ENCODE data around the gene HRC. TPM values are rescaled to one million over a fixed set of nuclear protein-coding genes. Genes with fewer than 3 reads are reported as not detected.

The HRC gene, protein sequence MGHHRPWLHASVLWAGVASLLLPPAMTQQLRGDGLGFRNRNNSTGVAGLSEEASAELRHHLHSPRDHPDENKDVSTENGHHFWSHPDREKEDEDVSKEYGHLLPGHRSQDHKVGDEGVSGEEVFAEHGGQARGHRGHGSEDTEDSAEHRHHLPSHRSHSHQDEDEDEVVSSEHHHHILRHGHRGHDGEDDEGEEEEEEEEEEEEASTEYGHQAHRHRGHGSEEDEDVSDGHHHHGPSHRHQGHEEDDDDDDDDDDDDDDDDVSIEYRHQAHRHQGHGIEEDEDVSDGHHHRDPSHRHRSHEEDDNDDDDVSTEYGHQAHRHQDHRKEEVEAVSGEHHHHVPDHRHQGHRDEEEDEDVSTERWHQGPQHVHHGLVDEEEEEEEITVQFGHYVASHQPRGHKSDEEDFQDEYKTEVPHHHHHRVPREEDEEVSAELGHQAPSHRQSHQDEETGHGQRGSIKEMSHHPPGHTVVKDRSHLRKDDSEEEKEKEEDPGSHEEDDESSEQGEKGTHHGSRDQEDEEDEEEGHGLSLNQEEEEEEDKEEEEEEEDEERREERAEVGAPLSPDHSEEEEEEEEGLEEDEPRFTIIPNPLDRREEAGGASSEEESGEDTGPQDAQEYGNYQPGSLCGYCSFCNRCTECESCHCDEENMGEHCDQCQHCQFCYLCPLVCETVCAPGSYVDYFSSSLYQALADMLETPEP
- 5.2 TPM for total RNA-seq
- 3.8 TPM for polyA plus RNA-seq

DNA sequence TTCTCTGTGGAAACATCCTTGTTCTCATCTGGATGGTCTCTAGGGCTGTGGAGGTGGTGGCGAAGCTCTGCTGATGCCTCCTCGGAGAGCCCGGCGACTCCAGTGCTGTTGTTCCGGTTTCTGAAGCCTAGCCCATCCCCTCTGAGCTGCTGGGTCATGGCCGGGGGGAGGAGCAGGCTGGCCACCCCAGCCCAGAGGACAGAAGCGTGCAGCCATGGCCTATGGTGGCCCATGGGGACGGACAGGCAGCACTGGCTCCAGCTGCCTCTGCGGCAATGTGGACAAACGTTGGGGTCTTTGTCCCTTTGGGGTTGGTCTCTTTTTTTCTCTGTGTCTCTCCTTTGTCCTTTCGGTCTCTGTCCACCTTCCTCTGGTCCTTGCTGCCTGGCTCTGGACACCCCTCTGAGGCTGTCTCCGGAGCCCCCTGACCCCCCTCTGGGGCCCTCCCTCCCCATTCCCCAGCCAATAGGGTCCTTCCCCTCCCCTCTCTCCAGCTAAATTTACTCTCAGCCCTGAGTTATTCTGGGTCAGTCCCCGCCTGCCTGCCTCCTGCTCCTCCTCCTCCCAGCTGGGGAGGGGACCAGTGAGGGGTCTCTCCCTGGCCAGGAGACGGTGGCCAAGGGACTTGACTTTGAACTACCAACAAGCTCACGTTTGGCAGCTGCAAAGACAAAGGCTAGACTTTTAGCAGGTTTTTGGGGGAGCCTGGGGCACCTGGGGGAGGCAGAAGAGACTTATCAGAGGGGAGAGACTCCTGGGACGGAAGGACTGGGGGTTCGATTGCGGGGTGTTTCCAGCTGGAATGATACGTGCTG, at the start of gene HRC:
Gene HRC, minus strand, starts transcription at position 392 of the 815 bp plus-strand sequence. Its CDS starts 159 bp downstream, at position 233.
- H3K27ac ChIP-seq (ENCODE audit: low read depth): no peak within 1 kb of the TSS
- WGBS: 46% methylated on average over 19 of the region's 19 CpGs
- no peaks in the 10 kb centered on the region for H3K36me3 ChIP-seq (ENCODE audit: insufficient read depth)
- DNase-seq (ENCODE audit: extremely low spot score): no peak
- no peaks in the 10 kb centered on the region for H3K4me1 ChIP-seq (ENCODE audit: insufficient read depth)
- no peak within 1 kb of the TSS for H3K4me3 ChIP-seq (ENCODE audit: low read depth, low read length)

GRCh38 chr19:49201042-49201441, 45.8 kb upstream of the HRC start:
- no peak for DNase-seq (ENCODE audit: extremely low spot score)
- Histone ChIP-seq H3K4me3 (ENCODE audit: low read depth, low read length) (no peak overlapping the region), H3K36me3 (ENCODE audit: insufficient read depth) (no peaks in the 10 kb centered on the region), H3K4me1 (ENCODE audit: insufficient read depth) (no peaks in the 10 kb centered on the region), H3K27ac (ENCODE audit: low read depth) (no peak overlapping the region)
- 85% methylated on average over 7 of the region's 7 CpGs for WGBS

- 91% methylated on average over 29 of the region's 29 CpGs for WGBS
- no peak overlapping the region for H3K4me3 ChIP-seq (ENCODE audit: low read depth, low read length)
- no peaks in the 10 kb centered on the region for H3K4me1 ChIP-seq (ENCODE audit: insufficient read depth)
- no peak for DNase-seq (ENCODE audit: extremely low spot score)
- H3K27ac ChIP-seq (ENCODE audit: low read depth): no peak overlapping the region
- H3K36me3 ChIP-seq (ENCODE audit: insufficient read depth): no peaks in the 10 kb centered on the region
These were observed 45.2 kb upstream of the HRC start for GRCh38 chr19:49200238-49200862.

- no peaks in the 10 kb centered on the region for H3K4me1 ChIP-seq (ENCODE audit: insufficient read depth)
- DNase-seq (ENCODE audit: extremely low spot score): no peak
- no peaks in the 10 kb centered on the region for H3K36me3 ChIP-seq (ENCODE audit: insufficient read depth)
- H3K27ac ChIP-seq (ENCODE audit: low read depth): no peak overlapping the region
- WGBS: 59% methylated on average over 40 of the region's 40 CpGs
- no peak overlapping the region for H3K4me3 ChIP-seq (ENCODE audit: low read depth, low read length)
These were observed 41.5 kb upstream of the HRC start for GRCh38 chr19:49196527-49197240.

- WGBS: 88% methylated on average over 4 of the region's 4 CpGs
- DNase-seq (ENCODE audit: extremely low spot score): no peak
- Histone ChIP-seq H3K36me3 (ENCODE audit: insufficient read depth) (peaks cover 2% of the 10 kb centered on the region), H3K4me3 (ENCODE audit: low read depth, low read length) (no peak overlapping the region), H3K27ac (ENCODE audit: low read depth) (no peak overlapping the region), H3K4me1 (ENCODE audit: insufficient read depth) (no peaks in the 10 kb centered on the region)
These were observed 39.2 kb upstream of the HRC start for GRCh38 chr19:49194408-49194807.

DNA sequence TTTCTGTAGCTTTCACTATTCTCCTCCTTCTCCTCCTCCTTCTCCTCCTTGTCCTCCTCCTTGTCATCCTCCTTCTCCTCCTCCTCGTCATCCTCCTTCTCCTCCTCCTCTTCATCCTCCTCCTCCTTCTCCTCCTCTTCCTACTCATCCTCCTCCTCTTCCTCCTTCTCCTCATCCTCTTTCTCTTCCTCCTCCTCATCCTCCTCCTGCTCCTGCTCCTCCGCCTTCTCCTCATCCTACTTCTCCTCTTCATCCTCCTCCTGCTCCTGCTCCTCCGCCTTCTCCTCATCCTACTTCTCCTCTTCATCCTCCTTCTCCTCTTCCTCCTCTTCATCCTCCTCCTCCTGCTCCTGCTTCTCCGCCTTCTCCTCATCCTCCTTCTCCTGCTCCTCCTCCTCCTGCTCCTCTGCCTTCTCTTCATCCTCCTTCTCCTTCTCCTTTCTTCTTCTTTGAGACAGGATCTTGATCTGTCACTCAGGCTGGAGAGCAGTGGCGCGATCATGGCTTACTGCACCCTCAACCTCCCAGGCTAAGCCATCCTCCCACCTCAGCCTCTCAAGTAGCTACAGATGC, 38.7 kb upstream of the HRC start:
- Histone ChIP-seq H3K27ac (ENCODE audit: low read depth) (no peak overlapping the region), H3K4me3 (ENCODE audit: low read depth, low read length) (no peak overlapping the region), H3K36me3 (ENCODE audit: insufficient read depth) (peaks cover 2% of the 10 kb centered on the region), H3K4me1 (ENCODE audit: insufficient read depth) (no peaks in the 10 kb centered on the region)
- 96% methylated on average over 6 of the region's 6 CpGs for WGBS
- DNase-seq (ENCODE audit: extremely low spot score): no peak

DNA sequence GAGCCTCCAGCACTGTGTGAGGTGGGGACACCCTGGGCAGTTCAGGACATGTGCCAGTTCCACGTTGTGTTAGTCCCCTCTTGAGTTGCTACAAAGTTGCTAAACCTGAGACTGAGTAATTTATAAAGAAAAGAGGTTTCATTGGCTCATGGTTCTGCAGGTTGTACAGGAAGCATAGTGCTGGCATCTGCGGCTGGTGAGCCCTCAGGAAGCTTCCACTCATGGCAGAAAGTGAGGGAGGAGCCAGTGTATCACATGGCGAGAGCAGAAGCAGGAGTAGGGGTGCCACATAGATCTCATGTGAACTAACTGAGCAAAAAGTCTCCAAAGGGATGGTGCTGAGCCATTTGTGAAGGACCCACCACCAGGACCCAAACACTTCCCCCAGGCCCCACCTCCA, 35.6 kb upstream of the HRC start:
- no peaks in the 10 kb centered on the region for H3K4me1 ChIP-seq (ENCODE audit: insufficient read depth)
- peaks cover 2% of the 10 kb centered on the region for H3K36me3 ChIP-seq (ENCODE audit: insufficient read depth)
- H3K27ac ChIP-seq (ENCODE audit: low read depth): no peak overlapping the region
- no peak for DNase-seq (ENCODE audit: extremely low spot score)
- no peak overlapping the region for H3K4me3 ChIP-seq (ENCODE audit: low read depth, low read length)
- WGBS: 94% methylated on average over 3 of the region's 3 CpGs

DNA sequence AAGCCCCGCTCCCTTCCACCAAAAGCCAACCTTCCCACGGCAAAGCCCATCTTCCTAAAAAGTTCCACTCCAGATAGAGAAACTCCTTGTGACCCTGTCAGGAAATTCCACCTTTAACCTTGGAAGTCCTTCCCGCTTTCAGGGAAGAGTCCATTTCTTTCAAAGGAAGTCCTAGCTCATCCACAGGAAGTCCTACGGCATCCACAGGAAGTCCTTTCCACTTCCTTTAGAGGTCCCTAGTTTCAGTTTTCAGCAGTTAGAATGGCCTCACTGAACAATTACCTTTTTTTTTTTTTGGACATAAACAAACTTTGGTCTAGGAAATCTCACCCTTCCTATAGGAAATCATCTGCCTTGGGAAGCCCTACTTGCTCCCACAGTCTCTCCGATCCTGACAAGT, 34.1 kb upstream of the HRC start:
- Histone ChIP-seq H3K27ac (ENCODE audit: low read depth) (no peak overlapping the region), H3K4me1 (ENCODE audit: insufficient read depth) (no peaks in the 10 kb centered on the region), H3K4me3 (ENCODE audit: low read depth, low read length) (no peak overlapping the region), H3K36me3 (ENCODE audit: insufficient read depth) (peaks cover 2% of the 10 kb centered on the region)
- 81% methylated on average over 5 of the region's 5 CpGs for WGBS
- DNase-seq (ENCODE audit: extremely low spot score): no peak

GRCh38 chr19:49188626-49189200, 33.5 kb upstream of the HRC start:
- DNase-seq (ENCODE audit: extremely low spot score): no peak
- Histone ChIP-seq H3K4me1 (ENCODE audit: insufficient read depth) (no peaks in the 10 kb centered on the region), H3K4me3 (ENCODE audit: low read depth, low read length) (no peak overlapping the region), H3K36me3 (ENCODE audit: insufficient read depth) (peaks cover 2% of the 10 kb centered on the region), H3K27ac (ENCODE audit: low read depth) (no peak overlapping the region)
- 84% methylated on average over 21 of the region's 21 CpGs for WGBS

GRCh38 chr19:49186108-49186507, 30.9 kb upstream of the HRC start:
- DNase-seq (ENCODE audit: extremely low spot score): no peak
- H3K4me3 ChIP-seq (ENCODE audit: low read depth, low read length): no peak overlapping the region
- no peaks in the 10 kb centered on the region for H3K4me1 ChIP-seq (ENCODE audit: insufficient read depth)
- 71% methylated on average over 5 of the region's 5 CpGs for WGBS
- H3K27ac ChIP-seq (ENCODE audit: low read depth): no peak overlapping the region
- peaks cover 2% of the 10 kb centered on the region for H3K36me3 ChIP-seq (ENCODE audit: insufficient read depth)

- no peak overlapping the region for H3K27ac ChIP-seq (ENCODE audit: low read depth)
- no peaks in the 10 kb centered on the region for H3K4me1 ChIP-seq (ENCODE audit: insufficient read depth)
- no peak for DNase-seq (ENCODE audit: extremely low spot score)
- no peaks in the 10 kb centered on the region for H3K36me3 ChIP-seq (ENCODE audit: insufficient read depth)
- WGBS: 64% methylated on average over 26 of the region's 26 CpGs
- H3K4me3 ChIP-seq (ENCODE audit: low read depth, low read length): no peak overlapping the region
These were observed 27.7 kb upstream of the HRC start for GRCh38 chr19:49182848-49183375.
